ENCODE data around the gene MYLK.

Gene MYLK

GRCh38 chr3:123667784-123668183 lies 216.3 kb downstream of the MYLK start:
- DNase-seq (ENCODE audit: low spot score): no peak

GRCh38 chr3:123664753-123665152 lies 219.4 kb downstream of the MYLK start:
- no peak for DNase-seq (ENCODE audit: low spot score)

GRCh38 chr3:123663977-123664376 lies 220.2 kb downstream of the MYLK start:
- no peak for DNase-seq (ENCODE audit: low spot score)

- DNase-seq (ENCODE audit: low spot score): no peak
Measured at GRCh38 chr3:123661973-123662372, 222.2 kb downstream of the MYLK start.

GRCh38 chr3:123660900-123661299 lies 223.2 kb downstream of the MYLK start:
- no peak for DNase-seq (ENCODE audit: low spot score)

DNA sequence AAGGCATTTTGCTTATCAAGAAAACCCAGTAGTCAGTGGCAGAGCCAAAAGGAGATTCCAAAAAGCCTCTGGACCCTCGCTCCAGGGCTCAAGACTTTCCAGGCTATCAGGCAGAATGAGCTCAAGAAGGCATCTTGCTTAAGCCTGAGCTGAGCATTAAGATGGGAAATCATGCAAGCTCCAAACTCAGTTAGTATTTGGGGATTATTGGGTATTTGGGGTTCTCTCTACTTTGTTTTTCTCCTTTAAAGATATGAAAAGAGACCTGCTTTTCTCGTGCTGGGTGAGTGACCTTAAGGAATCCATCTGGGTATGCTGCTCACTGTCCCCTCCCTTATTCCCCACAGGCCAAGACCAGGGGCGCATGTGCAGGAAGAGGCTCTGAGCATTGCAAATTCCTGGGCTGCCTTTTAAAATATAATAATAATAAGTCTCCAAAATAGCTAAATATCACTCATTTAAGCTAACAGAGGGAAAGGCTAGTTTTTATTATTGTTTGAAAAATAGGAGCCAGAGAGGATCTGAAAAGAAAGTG lies 223.9 kb downstream of the MYLK start:
- no peak for DNase-seq (ENCODE audit: low spot score)

DNA sequence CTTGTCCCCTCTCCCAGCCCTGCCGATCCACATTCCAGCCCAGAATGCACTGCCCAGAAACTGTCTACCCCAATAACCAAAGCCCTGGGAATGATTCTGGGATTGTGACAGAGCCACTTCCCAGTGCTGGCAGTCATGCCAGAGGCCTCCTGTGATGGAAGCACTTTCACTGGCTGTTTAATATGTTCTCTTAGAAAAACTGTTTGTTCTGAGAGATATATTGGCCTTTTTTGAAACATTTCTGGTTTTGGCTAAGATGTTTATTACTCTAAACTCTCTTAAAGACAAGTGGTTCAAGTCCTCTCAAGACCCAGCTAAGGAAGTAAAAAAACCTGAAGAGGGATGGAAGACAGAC lies 225.3 kb downstream of the MYLK start:
- DNase-seq (ENCODE audit: low spot score): no peak

DNA sequence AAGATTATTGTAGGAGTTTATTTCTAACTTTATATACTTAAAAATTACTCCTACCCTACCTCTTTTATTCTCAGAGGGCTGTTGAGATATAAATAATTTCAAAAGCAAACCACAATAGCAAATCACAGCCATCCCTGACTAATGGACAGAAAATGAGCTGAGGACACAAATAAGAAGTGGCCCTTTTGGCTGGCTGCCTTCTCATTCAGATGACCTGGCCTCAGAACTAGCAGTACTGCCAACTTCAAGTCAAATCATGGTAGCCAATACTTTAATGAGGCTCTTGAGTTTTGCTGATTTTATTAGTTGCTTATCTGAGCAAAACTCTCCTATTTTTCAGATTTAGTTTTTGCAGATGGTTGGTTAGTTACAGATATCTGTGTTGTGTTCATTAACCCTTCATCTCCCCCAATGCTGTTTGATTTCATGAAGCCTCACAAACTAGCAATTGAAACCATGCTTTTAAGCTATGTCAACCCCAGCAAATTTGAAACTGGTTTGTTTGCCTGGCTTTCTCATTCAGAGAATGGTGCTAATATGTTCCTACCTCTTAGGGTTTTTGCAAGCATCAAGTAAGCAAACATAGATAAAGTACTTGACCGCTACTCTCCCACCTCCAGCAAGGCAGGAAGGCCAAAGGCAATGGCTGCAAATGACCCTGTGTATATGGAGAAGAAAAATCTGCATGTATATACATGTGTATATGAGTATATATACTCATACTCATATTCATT lies 225.8 kb downstream of the MYLK start:
- no peak for DNase-seq (ENCODE audit: low spot score)

- DNase-seq (ENCODE audit: low spot score): no peak
Measured at GRCh38 chr3:123657568-123657967, 226.6 kb downstream of the MYLK start.

- DNase-seq (ENCODE audit: low spot score): no peak
Measured at GRCh38 chr3:123657111-123657510, 227.0 kb downstream of the MYLK start.

DNA sequence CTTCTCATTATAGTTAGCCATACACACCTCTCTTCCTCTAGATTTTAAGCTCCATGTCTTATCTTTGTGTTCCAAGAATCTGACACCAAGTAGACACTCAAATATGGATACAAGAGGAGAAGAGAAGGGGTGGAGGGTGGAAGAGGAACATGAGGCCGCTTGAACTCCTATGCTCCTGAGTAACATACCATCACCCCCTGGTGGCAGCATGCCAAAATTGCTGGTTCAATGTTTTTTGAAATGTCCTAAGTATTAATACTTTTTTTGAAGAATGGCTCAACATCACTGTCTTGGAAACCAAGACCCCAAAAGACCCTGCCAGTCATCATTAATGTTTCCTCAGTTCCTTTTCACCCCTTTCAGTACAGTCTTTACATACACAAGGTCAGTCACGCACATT lies 227.4 kb downstream of the MYLK start:
- DNase-seq (ENCODE audit: low spot score): peak; percentile 21

- no peak for DNase-seq (ENCODE audit: low spot score)
Measured at GRCh38 chr3:123656274-123656673, 227.9 kb downstream of the MYLK start.

DNA sequence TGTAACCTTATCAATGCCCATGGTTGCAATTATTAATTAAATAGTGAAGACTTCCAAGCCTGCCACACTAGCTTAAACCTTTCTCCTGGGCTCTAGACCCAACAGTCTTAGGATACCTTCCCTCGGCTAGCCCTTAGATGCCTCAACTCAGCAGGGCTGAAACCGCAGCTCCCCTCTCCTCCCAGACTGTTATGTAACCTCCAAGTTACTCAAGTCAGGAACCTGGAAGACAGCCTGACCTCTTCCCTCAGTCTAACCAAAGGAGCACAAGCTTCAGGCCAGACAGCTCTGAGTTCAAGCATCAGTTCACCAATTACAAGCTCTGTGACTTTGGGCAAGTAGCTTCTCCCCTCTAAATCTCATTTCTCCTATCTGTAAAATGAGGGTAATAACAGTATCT lies 228.7 kb downstream of the MYLK start:
- DNase-seq (ENCODE audit: low spot score): no peak

DNA sequence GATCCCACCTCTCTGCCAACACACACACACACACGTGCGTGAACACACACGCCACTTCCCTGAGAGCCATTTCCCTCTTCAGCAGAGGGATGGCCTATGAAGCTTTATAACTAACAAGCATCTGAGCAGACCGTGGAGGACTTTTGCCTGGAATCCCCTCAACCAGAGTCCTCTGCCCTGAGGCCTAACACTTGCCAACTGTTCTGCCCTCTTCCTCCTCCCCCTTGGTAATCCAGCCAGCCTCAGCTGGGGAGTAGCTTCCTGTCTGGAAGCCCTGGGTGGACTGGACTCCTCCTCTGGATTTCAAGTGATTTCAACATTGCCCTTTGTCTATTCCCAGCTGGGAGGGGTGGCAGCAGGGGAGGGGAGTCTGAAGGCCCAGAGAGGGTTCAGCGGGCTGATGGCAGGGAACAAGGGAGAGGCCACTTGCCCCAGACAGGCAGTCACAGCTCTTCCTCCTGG lies 230.9 kb downstream of the MYLK start:
- no peak for DNase-seq (ENCODE audit: low spot score)

DNA sequence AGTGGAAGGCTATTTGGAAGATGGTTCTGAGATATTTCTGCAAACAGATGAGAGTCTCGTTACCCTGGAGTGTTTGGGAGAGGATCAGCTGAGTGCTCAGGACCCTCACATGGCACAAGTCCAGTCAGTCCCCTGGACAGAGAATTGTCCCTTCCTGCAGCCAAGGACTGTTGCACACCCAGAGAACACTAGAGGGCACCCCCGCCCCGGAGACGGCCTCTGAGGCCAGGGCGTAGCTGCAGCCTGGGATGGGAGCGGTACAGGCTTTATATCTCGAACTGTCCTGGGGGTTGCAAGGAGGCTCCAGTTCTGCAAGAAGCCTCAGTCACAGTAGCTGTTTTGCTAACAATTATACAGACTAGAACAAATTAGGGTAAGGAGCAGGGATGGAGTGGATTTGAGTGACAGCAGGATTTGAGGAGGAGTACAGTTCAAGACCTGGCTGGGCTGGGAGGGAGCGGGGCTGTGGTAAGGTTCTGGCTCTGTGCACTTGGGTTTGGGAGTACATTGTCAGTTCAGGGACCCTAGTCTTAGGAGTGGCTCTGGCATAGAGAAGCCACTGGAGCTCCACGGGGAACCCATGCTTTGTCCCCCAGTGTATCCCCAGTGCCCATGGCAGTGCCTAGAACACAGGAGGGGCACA lies 231.7 kb downstream of the MYLK start:
- peak; percentile 57 for DNase-seq (ENCODE audit: low spot score)

DNA sequence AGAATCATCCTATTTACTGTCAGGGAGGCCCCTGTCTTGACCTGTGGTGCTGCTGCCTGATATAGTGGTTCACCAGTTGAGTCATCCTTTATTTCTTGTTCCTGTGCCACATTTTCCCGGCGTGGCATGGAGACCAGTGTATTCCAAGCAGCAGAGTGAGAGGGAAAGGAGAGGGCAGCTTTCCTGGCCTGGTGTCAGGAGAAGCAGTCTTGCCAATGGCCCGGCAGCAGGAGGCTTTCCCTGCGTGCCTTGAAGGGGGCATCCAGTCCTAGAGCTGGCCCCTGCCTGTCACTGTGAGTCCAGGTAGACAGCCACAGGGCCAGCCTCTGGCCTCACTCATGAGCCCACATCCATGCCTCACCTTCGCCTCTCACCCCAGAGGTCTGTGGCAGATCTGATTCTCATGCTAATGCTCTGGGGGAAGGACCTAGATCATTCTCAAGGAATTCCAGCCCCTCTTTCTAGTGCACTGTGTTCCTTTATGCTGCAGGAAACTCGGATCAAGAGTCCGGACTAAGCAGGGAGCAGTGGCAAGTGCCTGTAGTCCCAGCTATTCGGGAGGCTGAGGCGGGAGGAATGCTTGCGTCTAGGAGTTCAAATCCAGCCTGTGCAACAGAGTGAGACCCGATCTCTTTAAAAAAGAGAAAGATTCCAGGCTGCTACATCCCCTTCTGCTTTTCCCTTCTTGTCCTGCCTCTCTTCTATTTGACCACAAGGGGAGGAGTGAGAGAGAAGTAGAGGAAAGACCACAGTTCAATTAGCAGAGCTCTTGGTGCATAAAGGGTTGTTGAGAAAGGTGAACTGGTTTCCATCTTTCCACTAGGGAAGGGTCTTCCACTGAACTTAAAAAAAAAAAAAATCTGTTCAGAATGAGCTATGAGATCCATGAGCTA lies 232.4 kb downstream of the MYLK start:
- DNase-seq (ENCODE audit: low spot score): no peak

DNA sequence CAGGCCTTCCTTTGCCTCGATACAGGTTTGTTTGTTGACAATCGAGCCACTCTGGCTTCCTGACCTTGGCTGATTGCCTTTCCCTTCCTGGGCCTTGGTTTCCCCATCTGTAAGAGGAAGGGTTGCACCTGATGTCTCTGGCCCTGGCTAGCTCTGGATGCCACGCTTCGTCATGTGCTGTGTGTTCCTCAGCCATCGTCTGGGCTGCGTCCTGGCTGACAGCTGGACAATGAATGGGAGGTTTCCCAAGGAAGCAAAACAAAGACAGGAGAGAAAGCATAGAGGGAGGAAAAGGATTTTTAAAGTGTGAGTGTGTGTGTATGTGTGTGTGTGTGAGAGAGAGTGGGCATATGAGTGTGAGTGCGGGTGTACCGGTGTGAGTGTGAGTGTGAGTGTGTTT lies 234.0 kb downstream of the MYLK start:
- DNase-seq (ENCODE audit: low spot score): no peak

DNA sequence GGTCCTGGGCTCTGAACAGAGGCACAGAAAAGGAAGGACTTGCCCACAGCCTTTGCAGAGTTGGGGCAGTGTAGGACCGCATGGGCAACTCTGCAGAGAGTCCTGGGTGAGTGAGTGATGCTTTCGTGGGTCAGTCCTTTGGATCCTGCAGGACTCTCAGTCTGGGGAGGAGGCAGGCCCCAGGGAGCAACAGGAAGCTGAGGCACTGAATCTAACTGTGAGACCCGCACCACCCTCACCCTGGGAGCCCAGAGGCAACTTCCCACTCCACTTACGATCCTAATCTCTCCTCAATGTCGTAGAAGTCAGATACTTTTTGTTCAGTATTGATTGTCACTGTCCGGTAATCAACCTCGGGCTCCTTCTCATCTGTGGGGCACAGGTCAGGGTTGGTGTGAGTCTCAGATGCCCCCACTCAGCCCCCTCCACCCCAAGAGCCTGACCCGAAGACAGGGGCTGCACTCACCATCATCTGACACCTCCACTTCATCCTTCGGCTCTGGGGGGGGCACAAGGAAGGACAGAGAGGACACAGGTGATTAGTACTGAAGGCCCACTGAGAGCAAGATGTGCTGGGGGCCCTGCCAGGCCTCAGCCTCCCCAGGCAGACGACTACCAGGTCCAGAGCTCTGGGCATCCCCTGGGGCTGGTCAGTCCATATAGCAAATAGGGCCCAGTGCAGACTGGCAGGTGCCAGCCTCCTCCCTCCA lies 235.3 kb downstream of the MYLK start:
- no peak for DNase-seq (ENCODE audit: low spot score)

- DNase-seq (ENCODE audit: low spot score): no peak
Measured at GRCh38 chr3:123644358-123644757, 239.8 kb downstream of the MYLK start.

- no peak for DNase-seq (ENCODE audit: low spot score)
Measured at GRCh38 chr3:123642957-123643330, 241.2 kb downstream of the MYLK start.

GRCh38 chr3:123642182-123642956 lies 241.8 kb downstream of the MYLK start:
- peak; percentile 70 for DNase-seq (ENCODE audit: low spot score)
